GM23248 (cell line): ENCODE results near the gene DUSP16.

Experiments used
- EZH2 ChIP-seq: fragments of 200-600 bp; sonication (generic); IDR thresholded peaks from 2 replicates; pipeline ENCODE4 v1.6.1; 2018; ENCODE audit warnings: antibody characterized with exemption, mild to moderate bottlenecking; ENCODE audit not compliant: insufficient read depth, poor library complexity, severe bottlenecking
- EZH2phosphoT487 ChIP-seq: fragments of 200-600 bp; sonication (generic); IDR thresholded peaks from 2 replicates; pipeline ENCODE4 v1.6.1; 2018; ENCODE audit warnings: antibody characterized with exemption, moderate library complexity, mild to moderate bottlenecking, low read depth; ENCODE audit not compliant: insufficient read depth

- TF ChIP-seq EZH2 (no peak), EZH2phosphoT487 (no peak)
Measured at GRCh38 chr12:12541782-12542181, 20.9 kb downstream of the DUSP16 start.
